PFSK-1 (cell line): ENCODE measurements around the gene CES2.
A peak's percentile ranks its signal among the peaks of the same experiment; 100 is the strongest.

Source experiments
- FOXP2 ChIP-seq: optimal IDR thresholded peaks from 2 replicates; pipeline ENCODE3; 2011; ENCODE audit warnings: borderline replicate concordance, control low read depth, inconsistent platforms; ENCODE audit not compliant: insufficient read depth; ENCODE audit errors: extremely low read length, extremely low read depth
- POLR2AphosphoS5 ChIP-seq: IDR thresholded peaks from 2 replicates; pipeline ENCODE4 v1.6.1; 2012; ENCODE audit warnings: low read depth, mild to moderate bottlenecking, control low read depth, low read length, moderate library complexity
- REST ChIP-seq, 2 experiments: IDR thresholded peaks; 2 replicates each; pipeline versions ENCODE4 v1.6.1 to v1.8.0; 2011 to 2012; ENCODE audit warnings: low read depth in 2 of 2, low read length in 2 of 2, control low read depth in 1 of 2, inconsistent platforms in 1 of 2, mild to moderate bottlenecking in 1 of 2, moderate library complexity in 1 of 2; ENCODE audit not compliant: insufficient read depth in 1 of 2
- SIN3A ChIP-seq: IDR thresholded peaks from 2 replicates; pipeline ENCODE4 v1.6.1; 2012; ENCODE audit warnings: mild to moderate bottlenecking, low read length, moderate library complexity, borderline replicate concordance; ENCODE audit not compliant: insufficient read depth
- TAF1 ChIP-seq: IDR thresholded peaks from 2 replicates; pipeline ENCODE4 v1.6.1; 2012; ENCODE audit warnings: low read length, control low read depth, borderline replicate concordance; ENCODE audit not compliant: insufficient read depth

The CES2 gene

GRCh38 chr16:66933776-66934137, 1.6 kb upstream of the CES2 start:
- no peak for TF ChIP-seq FOXP2

DNA sequence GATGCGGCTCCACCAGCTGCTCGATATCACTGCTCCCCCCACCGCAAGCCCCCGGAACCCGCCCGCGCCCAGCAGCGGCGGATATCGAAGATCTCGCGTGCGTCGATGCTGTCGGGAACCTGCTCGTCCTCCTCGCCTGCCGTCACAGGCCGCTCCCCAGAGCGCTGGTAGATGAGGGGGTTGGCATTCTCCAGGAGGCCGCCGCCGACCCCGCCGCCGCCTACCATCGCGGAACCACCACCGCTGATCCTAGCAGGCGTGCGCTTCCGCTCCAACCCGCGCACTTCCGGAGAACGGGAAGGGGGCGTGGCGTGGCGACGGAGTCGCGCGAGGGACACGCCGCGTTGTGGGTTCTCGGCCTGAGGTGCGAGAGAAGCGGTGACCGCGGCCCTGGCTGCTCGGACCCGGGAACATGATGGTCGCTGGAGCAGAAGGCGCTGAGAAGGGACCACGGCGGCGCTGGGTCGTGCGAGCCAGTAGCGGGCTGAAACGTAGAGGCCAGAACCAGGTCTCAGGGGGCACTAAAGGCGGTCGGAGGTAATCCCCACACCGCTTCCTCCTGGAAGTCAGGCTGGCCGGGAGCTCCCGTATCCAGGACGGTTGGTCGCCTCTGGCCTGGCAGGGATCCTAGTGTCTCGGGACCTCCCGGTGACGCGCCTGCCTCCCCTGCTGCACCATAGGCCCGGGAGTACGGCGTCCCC, 1.0 kb upstream of the CES2 start, which contains the start of gene CIAO2B:
Gene CIAO2B, minus strand, starts transcription at position 265 of the 701 bp plus-strand sequence. Its CDS starts 38 bp downstream, at position 227.
- TF ChIP-seq TAF1 (peak; percentile 57; the same call in 1 of the 2 replicates), FOXP2 (peak; percentile 83), SIN3A (no peak), POLR2AphosphoS5 (peak; percentile 61; the same call in 1 of the 2 replicates), REST (IDR thresholded peaks at IDR 0.05; ENCODE audit: insufficient read depth in 1 of 2, low read depth in 2 of 2, low read length in 2 of 2) (no peak)

GRCh38 chr16:66936462-66936861, 1.1 kb downstream of the CES2 start:
- TF ChIP-seq SIN3A (no peak), FOXP2 (no peak), REST (IDR thresholded peaks at IDR 0.05; ENCODE audit: insufficient read depth in 1 of 2, low read depth in 2 of 2, low read length in 2 of 2) (no peak), POLR2AphosphoS5 (no peak), TAF1 (no peak)

GRCh38 chr16:66936889-66937554, 1.7 kb downstream of the CES2 start:
- TF ChIP-seq POLR2AphosphoS5 (no peak), TAF1 (no peak), FOXP2 (no peak), SIN3A (no peak), REST (IDR thresholded peaks at IDR 0.05; ENCODE audit: insufficient read depth in 1 of 2, low read depth in 2 of 2, low read length in 2 of 2) (no peak)

DNA sequence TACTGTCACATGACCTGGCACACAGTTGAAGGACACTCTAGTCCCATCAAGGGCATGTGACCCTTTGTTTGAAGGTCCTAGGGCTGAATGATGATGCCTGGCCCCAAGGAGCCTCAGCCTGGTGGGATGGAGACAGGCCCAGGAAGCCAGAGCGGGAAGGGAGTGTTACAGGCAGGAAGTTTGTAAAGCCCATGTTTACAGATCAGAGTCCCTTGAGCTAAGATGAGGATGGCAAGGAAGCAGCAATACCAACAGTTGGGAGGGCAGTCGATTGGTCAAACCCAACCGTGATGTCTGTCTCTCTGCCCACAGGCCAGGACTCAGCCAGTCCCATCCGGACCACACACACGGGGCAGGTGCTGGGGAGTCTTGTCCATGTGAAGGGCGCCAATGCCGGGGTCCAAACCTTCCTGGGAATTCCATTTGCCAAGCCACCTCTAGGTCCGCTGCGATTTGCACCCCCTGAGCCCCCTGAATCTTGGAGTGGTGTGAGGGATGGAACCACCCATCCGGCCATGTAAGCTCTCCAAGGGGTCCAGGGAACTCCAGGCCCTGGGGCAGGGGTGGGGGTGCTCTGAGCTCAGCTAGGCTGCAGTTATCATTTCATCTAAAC, 2.5 kb downstream of the CES2 start:
- TF ChIP-seq SIN3A (no peak), POLR2AphosphoS5 (no peak), TAF1 (no peak), REST (IDR thresholded peaks at IDR 0.05; ENCODE audit: insufficient read depth in 1 of 2, low read depth in 2 of 2, low read length in 2 of 2) (no peak), FOXP2 (no peak)
